ENCODE data around the gene NFIC. TPM values are rescaled to one million over a fixed set of nuclear protein-coding genes. Genes with fewer than 3 reads are reported as not detected.

NFIC gene
- polyA plus RNA-seq, 4 donors = 20.9 to 25.5 (median 25.1) TPM

DNA sequence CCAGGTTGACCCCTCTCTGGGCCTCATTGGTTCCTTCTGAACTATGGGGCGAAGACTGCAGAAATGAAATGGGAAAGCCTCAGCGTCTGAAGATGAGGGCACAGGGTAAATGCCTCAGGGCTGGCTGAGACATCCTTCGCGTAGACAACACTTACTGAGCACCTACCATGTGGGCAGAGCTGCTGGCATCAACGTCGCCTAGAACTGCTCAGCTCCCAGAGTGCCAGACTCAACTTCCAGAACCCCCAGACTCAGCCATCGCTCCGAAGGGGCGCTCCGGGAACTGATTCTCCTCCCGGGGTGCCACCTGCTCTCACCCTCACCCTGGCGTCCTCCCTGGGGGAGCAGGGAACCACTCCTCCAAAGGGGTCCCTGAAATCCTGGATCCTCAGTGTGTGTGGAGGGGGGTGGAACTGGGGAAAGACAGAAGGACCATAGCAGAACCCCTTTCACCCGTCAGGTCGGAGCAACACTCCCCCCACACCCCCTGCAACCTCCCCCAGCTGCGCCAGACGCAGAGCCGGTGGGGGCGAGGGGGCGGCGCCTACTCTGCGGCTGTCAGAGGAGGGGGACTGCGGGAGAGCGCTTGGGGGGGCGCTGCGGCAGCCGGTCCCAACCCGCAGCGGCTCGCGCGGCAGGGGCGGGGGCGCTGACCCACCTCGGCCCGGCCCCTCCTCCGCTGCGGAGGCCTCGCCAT, 8.2 kb upstream of the NFIC start:
- no peak for DNase-seq (ENCODE audit: low read depth in 4 of 4, low spot score in 3 of 4)

DNA sequence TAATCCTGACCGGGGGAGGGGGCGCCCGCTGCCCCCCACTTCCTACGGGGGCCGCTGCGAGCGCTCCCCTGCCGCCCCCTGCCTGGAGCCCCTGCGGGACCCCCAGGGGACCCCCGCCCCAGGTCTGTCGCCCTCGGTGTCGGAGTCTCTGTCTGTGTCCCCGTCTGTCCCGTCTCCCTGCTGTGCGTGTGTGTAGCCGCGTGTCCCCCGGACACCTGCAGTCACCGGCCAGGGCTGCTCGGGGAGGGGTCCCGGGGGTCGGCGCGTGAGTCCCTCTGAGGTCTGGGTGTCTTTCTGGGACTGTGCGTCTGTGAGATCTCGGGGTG, 7.7 kb upstream of the NFIC start:
- DNase-seq (ENCODE audit: low read depth in 4 of 4, low spot score in 3 of 4) = no peak

DNA sequence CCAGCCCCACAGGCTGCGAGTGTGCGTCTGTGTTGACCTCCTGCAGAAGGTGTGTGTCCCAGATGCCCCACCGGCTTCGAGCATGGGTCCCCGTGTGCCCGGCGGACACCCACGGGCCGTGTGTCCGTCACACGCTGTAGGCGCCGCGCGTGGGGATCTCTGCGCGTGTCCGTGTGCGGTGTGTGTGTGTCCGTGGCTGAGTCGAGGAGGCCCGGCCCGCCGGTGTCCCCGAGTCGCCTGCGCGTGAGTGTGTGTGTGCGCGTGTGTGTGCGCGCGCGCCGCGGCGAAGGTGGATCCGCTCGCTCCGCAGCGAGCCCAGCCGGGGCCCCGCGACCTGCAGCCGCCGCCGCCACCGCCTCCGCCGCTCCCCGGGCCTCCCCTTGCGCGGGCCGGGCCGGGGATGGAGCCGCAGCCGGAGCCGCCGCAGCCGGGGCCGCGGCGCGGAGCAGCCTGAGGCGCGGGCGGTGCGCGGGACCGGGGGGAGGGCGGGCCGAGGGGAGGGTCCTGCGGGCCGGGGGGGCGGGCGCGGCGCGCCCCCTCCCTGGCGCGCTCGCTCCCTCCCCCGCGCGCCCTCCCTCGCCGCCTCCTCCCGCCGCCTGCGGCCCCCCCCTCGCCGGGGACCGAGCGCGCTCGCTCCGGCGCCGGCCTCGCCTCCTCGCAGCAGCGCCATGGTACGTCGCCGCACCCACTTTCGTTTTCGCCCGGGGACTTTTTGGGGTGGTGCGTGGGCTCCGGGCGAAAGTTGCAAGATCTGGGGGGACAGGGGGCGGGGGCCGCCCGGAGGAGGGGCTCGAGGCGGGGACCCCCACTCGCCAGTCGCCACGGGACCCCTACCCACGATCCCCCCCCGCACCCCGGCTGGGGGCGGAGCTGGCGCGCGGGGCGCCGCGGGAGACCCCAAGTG, 7.1 kb upstream of the NFIC start:
- no peak for DNase-seq (ENCODE audit: low read depth in 4 of 4, low spot score in 3 of 4)

DNA sequence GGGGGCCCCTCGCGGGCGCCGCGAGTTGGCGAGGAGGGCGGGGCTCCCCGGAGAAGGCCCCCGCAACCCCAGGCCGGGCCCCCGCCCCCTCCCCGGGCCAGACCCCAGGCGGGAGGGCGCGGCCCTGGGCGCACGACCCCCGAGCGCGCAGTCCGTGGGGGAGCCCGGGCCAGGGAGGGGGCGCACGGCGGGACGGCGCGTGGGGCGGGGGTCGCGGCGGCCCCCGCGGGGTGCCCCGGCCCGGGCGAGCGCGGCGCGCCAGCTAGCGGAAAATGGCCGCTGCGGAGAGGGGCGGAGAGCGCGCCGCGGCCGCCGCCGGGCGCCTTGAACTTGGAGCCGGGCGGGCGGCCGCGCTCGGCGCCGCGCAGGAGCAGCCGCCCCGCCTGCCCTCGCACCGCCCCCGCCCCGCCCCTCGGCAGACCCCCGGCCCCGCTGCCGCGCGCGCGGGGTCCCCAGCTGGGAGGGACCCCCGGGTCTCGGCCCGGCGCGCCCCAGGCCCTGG, 6.4 kb upstream of the NFIC start:
- DNase-seq (ENCODE audit: low read depth in 4 of 4, low spot score in 3 of 4) = no peak

DNA sequence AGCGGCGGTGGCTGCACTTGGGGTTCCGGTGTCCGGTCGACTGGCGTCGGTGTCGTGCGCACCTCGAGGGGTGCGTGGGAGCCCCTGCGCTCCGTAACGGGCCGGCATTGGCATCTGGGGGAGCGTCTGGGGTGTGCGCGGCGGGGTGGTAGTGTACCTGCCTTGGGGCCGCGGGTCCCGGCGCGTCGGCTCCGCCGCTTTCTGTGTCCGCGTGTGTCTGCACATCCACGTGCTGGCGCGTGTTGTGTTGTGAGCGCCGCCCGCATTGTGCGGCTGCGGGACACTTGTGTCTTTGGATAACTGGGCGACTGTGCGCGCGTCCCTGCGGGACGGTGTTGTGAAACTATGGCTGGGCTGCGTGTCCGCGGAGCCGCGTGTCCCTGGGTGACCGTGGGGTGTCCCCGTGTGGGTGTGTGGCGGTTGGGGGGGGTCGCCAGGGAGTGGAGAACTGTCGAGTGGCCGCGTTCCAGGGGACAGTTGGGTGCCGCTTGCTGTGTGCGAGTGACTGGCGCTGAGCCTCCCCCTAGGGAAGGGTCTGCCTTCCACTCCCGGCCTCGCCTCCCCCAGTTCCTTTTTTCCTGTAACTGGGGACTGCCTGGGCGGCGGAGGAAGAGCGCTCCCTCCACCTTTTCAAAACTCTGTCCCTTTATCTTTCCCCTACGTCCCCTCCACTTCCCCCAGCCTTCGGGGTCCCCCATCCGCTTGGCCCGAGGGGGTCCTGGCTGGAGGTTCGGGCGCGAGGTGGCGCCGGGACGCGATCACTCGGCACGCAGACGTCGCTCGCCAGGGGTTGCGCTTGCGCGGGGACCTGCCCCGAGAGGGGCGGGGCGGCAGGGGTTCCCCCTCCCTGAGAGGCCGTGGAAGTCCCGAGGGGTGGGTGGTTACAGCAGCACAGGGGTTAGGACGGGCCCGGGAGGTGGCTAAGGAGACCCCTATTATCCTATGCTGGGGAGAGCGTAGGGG, 5.7 kb upstream of the NFIC start:
- DNase-seq (ENCODE audit: low read depth in 4 of 4, low spot score in 3 of 4) = no peak

DNA sequence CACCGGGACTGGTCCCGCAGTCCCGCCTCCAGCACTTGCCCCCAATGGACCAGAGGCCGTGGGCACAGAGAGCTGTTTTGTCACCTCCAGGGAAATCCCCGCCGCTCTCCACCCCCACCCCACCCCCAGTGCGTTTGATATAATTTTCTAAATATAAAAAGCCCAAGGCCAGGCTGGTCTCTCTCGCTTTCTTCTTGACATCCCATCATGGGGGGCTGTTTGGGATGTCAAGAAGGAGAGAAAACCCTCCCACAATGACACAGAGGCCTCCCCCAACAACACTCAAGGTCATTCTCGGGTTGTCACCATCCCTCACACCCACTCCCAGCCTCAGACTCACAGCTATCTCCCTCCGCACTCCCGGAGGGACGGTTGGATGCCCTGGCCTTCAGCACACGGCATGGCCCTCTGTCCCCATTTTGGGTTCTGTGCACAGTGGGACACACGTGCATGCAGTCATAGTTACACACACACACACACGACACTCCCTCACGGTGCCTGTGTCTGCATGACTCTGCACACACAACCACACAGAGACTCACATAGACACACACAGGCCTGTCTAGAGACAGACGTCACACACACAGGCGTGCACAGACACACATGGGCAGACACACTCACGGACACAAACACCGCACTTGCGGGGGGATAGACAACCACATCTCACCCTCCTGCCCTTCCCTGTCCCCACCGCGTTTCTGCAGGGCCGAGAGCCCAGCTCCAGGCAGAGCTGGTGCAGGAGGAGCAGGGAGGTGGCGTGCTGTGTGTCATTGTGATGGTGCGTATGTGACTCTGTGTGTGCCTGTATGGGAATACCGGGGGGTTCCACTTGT, 4.8 kb upstream of the NFIC start:
- DNase-seq (ENCODE audit: low read depth in 4 of 4, low spot score in 3 of 4) = no peak

DNA sequence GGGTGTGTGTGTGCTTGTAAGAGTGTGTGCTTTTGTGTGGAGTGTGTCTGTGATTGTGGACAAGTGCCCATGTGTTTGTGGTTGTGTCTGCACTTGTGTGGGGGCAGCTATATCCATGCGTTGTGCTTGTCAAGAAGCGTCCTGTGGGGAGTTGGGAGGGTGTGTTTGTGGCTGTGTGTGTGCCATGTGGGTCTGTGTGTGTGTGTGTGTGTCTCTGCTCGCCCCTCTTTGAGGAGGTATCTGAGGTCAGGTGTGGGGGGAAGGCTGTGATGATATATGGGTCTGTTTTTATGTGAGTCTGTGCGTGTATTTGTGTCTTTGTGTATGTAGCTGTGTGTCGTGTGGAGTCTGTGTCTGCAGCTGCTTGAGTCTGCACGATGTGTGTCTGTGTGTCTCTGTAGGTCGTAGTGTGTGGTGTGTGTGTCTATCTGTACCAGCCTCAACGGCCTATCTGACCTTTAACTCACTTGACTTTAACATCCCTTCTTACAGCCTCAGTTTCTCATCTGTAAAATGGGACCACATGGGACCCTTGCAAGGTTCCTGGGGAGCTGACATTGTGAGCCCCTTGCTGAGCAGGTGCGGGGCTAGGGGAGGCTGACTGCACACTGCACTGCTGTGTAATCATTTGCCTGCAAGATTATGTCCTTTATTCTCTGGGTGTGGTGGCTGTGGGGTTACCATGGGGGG, 4.0 kb upstream of the NFIC start:
- no peak for DNase-seq (ENCODE audit: low read depth in 4 of 4, low spot score in 3 of 4)

DNA sequence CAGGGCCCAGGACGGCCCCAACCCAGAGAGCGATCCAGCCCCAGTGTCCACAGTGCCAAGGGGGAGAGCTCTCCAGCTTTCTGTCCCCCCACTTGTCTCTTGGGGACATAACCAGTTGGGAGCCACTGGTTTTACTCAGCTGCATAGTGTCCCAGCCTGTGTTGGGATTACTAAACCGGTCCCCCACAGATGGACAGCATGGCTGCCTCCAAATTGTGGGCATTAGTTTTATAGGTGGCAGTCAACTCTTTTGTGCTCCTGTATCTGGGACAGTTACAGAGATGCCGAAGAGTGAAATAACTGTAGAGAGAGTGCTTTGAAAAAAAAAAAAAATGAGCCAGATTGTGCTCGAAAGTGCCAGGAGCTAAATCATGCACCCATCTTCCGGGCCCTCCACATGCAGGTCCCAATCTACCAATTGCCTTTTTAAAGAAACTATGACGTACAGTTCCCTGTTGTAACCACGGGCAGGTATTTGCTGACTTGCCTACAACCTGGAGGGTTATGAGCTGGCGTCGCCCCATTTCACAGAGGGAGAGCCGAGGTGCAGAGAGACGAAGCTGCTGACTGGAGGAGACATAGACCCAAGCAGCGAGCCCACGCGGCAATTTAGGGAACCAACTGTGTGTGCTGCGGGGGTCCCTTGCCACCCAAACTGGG, 2.4 kb upstream of the NFIC start:
- DNase-seq (ENCODE audit: low read depth in 4 of 4, low spot score in 3 of 4) = no peak

DNA sequence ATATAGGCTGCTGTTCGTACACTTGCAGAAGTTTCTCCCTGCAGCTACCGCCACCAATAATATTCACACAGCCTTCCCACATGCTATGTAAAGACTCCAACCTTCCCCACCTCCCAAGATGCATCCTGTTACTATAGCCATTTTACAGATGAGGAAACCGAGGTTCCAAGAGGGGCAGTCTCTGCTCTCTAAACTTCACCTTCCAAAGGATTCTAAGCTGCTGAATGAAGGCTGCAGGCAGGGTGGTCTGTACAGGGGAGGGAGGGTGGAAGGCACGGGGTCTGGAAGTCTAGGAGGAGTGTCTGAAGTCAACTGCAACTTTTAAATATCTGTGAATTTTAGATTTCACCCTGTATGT, 1.9 kb upstream of the NFIC start:
- no peak for DNase-seq (ENCODE audit: low read depth in 4 of 4, low spot score in 3 of 4)

DNA sequence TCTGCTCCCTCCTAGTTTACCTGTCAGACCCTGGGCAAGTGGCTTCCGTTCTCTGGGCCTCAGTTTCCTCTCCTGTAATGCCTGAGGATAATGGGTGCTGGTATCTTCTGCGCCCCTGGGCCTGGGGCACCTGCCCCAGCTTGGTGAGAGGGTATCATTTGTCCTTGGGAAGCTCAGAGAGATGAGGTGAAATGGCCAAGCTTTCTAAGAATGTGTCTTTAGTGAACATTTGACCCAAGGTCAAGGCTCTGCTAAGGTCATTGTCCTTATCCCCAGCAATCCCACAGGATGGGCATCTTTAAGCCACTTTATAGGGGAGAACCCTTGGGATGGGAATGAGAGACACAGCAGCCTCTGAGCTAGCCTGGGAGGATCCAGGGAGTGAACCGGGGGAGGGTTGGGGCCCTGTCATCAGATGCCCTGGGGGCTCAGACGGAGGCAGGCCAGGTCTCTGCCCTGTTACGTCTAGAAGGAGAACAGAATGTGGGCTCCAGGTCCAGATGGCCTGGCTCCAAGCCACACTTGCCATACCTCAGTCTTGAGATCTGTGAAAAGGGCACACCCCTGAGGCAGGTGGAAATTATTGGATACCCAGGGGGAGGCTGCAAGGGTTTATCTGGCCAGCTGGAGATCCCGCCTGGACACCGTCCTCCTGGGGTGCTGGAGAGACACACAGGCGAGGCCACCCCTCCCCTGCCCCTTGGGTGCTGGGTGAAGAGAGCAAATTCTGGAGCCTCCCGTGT, 1.1 kb upstream of the NFIC start:
- DNase-seq (ENCODE audit: low read depth in 4 of 4, low spot score in 3 of 4) = no peak

DNA sequence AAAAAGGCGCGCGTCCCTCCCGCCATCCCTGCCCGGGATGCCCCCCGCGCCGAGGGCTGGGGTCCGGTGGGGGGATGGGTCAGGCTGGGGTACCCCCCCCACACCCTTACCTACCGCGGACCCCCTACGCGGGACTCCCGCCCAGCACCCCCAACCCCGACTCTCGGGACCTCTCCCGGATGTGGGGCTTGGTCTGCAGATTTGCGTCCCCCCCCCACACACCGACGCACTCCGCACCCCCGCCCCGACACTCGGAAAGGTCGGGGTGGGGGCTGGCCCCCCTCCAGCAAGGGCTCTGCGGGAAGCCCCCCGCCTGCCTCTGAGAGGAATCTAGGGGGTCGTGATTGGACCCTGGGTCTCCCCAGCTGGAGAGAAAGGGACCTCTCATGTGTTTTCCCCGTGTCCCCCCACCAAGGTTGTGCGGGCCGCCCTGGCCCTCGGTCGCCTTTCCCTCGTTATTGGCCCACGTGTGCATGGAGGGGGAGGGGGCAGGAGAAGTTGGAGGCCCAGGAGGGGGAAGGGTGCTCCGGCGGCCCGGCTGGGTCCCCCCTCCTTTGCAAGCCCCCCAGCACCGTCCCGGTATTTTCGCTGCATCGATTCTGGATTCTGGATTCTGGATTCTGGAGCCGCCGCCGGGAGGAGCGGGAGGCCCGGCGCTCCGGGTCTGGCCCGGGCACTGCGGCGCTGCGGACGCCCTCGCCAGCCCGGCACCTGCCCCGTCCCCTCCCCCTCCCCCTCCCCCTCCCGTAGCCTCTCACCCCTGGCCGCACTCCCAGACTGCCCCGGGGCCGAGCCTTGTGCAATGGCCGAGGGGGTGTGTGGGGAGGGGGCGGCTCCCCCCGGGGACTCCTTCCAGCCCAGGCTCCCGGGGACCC, 607 bp downstream of the NFIC start:
- no peak for DNase-seq (ENCODE audit: low read depth in 4 of 4, low spot score in 3 of 4)

DNA sequence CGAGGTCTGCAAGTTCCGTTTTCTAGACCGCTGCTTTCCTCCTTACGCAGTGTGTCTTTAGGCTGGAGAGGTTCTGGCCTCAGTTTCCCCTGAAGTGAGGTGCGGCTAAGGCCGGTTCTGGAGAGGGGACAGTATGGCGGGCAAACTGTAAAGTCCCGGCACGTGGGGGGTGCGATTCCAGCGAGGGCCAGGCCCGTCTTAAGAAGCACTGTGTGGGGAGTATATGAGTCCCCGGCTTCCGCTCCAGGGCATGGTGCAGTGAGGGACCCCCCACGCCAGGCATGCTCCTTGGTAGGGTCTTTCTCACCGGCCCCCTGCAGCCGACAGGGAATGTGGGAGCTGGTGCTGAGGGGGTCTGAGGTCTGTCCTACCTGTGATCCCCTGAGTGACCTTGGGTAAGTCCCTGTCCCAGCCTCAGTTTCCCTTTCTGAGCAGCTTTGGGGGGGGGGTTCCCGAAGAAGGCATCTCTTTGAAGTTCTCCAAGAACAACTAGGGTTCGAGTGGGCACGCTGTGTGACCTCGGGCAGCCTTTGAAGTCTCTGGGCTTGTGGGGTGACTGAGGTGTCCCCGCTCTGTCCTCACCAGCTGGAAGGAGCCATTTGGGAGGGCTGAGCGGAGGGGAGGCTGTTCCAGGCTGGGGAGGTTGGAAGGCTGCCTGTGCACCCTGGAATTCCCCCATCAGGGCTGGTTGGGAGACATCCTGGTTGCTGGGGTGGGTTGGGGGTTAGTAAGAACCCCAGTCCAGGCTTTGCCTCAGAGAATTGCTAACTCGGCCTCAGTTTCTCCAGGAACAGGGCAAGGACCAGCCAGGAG, 1.5 kb downstream of the NFIC start:
- no peak for DNase-seq (ENCODE audit: low read depth in 4 of 4, low spot score in 3 of 4)

DNA sequence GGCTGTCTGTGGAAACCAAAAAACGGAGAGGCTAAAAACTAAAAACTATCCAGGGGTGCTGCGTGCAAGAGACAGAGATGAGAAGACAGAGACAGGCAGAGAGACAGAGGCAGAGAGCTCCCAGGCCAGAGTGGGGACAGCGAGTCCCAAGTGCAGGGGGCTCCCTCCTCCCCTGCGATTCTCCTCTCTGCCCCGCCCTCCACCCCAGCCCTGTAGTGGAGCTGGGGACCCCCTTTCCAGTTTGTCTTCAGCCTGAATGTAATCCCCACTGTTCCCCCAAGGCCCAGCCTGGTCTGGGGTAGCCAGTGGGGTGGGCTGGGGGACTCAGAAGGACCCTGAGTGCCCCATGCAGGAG, 2.0 kb downstream of the NFIC start:
- no peak for DNase-seq (ENCODE audit: low read depth in 4 of 4, low spot score in 3 of 4)

DNA sequence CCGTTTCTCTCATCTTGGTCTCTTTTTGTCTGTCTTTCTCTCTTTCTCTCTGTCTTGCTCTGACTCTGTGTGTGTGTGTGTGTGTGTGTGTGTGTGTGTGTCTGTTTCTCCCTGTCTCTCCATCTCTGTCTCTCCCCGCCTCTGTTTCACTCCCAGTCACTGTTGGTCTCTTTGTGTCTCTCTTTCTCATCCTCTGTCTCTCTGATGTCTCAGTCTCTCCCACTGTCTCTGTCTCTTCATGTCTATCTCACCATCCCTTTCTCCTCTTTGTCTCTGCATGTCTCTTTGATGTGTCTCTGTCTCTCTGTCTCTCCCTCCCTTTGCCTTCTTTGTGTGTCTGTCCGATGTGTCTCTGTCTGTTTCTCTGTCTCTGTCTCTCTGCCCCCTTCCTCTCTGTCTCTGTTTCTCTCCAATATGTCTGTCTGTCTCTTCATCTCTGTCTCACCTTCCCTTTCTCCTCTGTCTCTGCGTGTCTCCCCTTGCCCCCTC, 2.5 kb downstream of the NFIC start:
- DNase-seq (ENCODE audit: low read depth in 4 of 4, low spot score in 3 of 4) = no peak

DNA sequence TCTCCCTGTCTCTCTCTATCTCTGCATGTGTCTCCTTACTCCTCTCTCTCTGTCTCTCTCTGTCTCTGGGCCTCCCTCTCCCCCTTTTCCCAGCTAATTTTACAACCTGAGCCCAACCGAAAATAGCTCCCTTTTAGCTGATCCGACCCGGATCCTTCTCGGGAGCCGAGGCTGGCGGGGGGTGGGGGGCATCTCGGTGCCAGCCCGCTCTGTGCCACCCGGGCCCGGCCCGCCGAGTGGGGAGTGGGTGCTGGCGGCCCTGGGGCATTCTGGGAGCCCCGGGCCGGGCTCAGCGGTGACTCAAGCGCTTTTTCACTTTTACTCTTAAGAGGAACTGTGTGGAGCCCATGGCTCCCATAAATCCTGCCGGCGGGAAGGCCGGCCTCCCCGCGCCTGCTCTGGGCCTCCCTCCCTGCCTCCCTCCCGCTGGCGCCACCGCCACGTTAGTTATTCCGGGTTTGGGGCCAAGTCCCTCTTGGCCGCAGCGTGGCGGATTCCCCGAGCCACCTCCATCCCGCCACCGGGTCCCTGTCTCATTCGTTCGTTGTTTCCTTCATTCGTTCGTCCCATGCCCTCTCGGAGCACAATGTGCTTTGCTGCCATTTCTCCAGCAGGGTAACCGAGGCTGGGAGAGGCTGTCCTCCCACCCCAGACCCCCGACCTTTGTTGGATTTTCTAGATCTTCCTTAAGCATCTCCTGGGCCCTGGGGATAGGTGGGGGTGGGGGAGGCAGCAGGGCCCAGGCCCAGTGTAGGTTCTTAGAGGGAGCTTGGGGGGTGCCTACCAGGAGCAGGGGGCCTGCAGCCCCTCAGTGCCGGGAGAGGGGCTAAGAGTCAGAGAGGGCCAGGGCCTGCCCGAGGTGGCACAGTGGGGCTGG, 3.2 kb downstream of the NFIC start:
- no peak for DNase-seq (ENCODE audit: low read depth in 4 of 4, low spot score in 3 of 4)
